HG03558 (cell line): ENCODE measurements around the gene CEACAM7.
"Not testable (repeated sequence)": the region's sequence is repeated elsewhere in the genome, so short reads cannot be mapped to it uniquely, and the experiment has no call there.

ENCODE experiments used
- ATAC-seq: cut with Tn5 transposase; IDR thresholded peaks from one replicate; pipeline ENCODE4 v1.9.1; 2021; ENCODE audit warnings: moderate number of reproducible peaks; ENCODE audit not compliant: unreplicated experiment; ENCODE audit errors: extremely low read depth

The CEACAM7 gene

GRCh38 chr19:41668315-41668714 lies 19.8 kb downstream of the CEACAM7 start:
- ATAC-seq, result no peak

DNA sequence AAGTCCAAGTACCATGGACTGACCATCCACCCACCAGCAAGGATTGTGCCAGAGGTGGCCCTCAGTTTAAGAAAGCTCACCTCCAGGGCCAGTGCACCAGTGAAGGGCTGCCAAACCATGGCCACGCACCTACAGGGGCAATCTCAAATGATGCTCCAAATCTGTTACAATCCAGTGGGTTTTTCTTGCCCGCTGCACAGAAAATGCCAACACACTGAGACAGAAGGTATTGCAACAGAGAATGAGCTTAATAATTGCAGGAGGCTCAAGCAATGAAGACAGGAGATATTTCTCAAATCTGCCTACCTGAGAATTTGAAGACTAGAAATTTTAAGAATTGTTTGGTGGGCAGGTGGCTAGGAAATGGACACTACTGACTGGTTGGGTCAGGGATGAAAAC lies 22.0 kb downstream of the CEACAM7 start:
- ATAC-seq, result no peak

- ATAC-seq, result no peak
Observed at GRCh38 chr19:41657157-41657556, 30.9 kb downstream of the CEACAM7 start.

- not testable (repeated sequence) for ATAC-seq
Observed at GRCh38 chr19:41656756-41657155, 31.3 kb downstream of the CEACAM7 start.

DNA sequence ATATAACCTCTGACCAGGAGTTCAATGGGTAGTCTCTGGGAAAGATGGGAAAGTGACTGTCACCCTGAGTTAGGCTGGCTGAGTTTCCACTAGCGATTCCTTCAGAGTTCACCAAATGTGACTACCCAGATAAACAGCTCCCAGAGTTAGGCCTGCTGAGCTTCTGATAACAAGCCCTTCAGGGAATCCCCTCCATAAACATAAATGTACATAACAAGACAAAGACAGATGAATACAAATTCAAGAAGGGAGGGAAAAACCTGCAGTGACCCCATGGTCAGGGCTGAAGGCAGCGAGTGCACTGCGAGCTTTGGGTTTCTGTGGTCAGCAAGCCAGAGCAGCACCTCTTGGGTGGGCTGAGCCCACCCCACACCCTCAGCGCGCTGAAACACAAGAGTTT lies 35.8 kb downstream of the CEACAM7 start:
- ATAC-seq, result no peak

GRCh38 chr19:41649827-41650226 lies 38.2 kb downstream of the CEACAM7 start:
- no peak for ATAC-seq

DNA sequence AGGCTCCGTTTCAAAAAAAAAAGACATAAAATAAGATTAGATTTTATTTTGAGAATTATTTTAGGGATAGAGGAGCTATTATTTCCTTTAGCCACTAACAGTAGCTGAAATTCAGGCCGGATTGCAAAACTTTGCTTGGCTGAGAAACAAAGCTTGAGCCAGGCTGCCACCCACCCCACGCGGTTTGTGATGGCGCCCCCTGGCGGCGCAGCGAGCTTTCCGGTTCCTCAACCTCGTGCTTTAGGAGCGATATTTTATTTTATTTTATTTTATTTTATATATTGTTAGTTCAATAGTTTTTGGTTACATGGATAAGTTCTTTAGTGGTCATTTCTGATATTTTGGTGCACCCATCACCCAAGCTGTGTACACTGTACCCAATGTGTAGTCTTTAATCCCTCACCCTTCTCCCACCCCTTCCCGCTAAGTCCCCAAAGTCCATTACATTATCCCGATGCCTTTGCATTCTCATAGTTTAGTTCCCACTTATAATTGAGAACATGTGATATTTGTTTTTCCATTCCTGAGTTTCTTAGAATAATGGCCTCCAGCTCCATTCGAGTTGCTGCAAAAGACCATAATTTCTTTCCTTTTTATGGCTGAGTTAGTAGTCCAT lies 41.4 kb downstream of the CEACAM7 start:
- no peak for ATAC-seq

- ATAC-seq, result no peak
Observed at GRCh38 chr19:41641879-41642485, 46.1 kb downstream of the CEACAM7 start.

DNA sequence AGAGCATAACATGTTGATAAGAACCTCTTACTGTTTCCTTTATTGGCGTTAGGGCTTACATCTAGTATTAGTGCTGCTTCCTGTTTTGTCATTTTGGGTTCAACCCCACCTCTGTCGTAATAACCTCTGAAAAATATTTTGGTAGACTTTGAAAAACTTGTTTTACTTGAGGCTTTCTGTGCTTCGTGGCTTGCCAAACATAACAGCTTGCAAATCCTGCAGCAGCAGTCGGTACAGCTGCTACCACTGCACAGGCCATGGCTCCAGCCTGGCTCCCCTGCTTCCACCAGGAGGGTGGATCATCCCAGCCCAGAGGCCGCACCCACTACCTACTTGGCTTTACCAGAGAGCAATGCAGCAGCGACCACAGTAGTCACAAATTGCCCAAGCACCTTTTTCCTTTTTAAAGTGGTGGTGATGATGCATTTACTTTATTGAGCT lies 49.4 kb downstream of the CEACAM7 start:
- no peak for ATAC-seq

GRCh38 chr19:41637484-41637883 lies 50.6 kb downstream of the CEACAM7 start:
- ATAC-seq, result no peak

DNA sequence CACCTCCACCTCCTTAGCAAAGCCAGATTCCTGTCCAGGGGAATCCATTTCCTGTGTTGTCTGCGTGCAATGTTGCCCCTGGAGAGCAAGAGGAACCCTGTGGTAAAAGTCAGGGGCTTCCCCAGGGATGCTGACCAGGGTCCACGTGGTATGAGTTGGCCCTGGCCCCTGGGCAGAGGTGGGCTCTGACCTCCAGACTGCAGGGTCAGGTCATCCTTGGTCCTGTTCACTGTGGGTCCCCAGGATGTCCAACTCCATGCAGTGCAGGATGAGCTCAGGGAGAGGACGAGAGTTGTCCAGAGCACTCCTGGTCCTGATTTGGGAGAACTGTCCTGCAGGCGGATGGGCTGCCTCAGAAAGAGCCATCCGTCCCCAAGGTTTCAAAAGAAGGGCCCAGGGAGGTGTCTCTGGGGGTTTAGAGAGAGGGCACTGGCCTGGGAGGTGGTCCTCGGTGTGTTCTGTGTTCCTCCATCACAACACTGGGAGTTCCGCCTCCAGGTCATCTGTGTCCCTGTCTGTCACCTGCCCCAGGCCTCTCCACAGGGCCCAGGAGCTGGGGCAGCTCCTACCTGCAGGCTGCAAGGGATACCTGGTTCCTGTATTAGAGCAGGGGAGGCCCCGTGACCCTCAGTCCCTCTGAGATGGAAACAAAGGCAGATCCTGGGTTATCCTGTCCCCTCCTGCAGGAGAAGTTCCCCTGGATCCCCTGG lies 59.9 kb downstream of the CEACAM7 start:
- ATAC-seq, result no peak

DNA sequence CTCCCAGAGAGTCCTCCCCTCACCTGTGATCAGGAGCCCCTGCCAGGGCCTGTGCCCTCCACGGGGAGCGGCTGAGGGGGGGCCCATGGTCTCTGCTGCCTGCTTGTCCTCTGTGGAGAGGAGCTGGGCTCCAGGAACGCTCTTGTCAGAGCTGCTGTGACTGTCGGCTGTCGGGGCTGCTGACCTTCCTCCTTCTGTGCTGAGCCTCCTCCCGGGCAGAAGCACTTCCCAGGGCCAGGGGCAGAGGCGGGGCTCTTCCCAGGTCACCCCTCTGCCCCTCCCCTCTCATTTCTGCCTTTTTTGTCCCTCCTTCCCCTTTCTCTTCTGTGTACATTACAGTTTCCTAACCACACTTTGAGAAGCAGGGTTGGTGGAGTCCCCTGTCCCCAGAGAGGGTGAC lies 61.2 kb downstream of the CEACAM7 start, which contains the start of gene CEACAM4:
Gene CEACAM4, minus strand, starts transcription at position 198 of the 400 bp plus-strand sequence. Its CDS starts 111 bp downstream, at position 87.
- ATAC-seq, result no peak

GRCh38 chr19:41626278-41626677 lies 61.8 kb downstream of the CEACAM7 start:
- ATAC-seq, result no peak

DNA sequence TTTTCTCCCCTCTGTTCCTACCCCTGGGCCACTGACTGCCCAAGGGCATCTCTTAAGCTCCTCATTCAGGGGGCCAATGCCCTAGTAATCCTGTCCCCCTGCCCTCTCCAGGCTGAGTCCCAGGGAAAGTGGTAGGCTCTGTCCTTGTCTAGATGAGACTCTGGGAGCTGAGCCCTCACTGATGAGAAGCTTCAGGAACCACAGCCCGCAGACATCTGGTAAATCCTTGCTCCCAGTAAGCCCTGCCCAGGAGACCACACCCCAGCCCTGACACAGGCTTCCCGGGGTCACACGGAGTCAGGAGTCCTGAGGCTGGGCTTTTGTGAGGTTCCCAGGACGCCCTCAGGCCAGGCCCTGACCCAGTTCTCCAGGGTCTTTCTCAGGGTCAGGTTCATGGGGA lies 63.1 kb downstream of the CEACAM7 start:
- no peak for ATAC-seq

- ATAC-seq, result no peak
Observed at GRCh38 chr19:41624515-41624914, 63.6 kb downstream of the CEACAM7 start.

DNA sequence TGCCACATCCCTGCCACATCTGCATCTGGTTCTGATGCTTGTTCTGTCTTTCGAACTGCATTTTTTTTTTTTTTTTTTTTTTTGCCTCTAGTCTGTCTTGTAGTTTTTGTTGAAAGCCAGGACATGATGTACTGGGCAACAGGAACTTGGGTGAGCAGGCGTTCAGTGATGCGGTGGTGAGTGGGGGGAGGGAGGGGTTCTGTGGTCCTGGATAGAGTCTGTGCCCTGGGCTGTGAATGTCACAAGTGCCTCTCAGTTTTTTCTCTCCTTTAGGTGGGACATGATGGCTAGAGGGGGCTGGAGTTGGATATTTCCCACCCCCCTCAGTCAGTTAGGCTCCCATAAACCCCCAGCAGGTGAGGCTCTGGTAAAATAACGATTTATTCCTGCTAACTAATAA lies 64.7 kb downstream of the CEACAM7 start:
- ATAC-seq, result no peak
